CD4-positive, alpha-beta T cell (primary cell): ENCODE measurements around the gene TMEM61. TPM values are rescaled to one million over a fixed set of nuclear protein-coding genes. Genes with fewer than 3 reads are reported as not detected.

ENCODE experiments used
- ATAC-seq: fragments of 200-7000 bp; cut with Tn5 transposase; one replicate; pipeline ENCODE4 v1.10.0; 2022; ENCODE audit warnings: mild to moderate bottlenecking; ENCODE audit not compliant: poor library complexity
- CTCF ChIA-PET: fragments of 350-600 bp; sonication (Branson Sonifier 250); formaldehyde crosslinking; loops from one replicate; lab custom pipeline; 2021; ENCODE audit warnings: antibody characterized with exemption, inconsistent platforms; lab: Charles Lee
- POLR2A ChIA-PET: fragments of 350-600 bp; sonication (Branson Sonifier 250); formaldehyde crosslinking; loops from one replicate; lab custom pipeline; 2021; ENCODE audit warnings: antibody characterized with exemption, inconsistent platforms; lab: Charles Lee
- DNase-seq, 14 experiments: peaks; one replicate each; pipeline ENCODE4 v3.0.0-alpha.2; 2013 to 2020; ENCODE audit warnings: mixed read lengths in 2 of 14
- H3K27ac ChIP-seq, 2 donors: one replicate each; pipeline versions ENCODE4 v1.5.1 to v1.7.0; 2013; ENCODE audit warnings: low read length in 2 of 2, low read depth in 1 of 2, mild to moderate bottlenecking in 1 of 2
- H3K27me3 ChIP-seq, 2 experiments: 1 replicate in 1 of 2; 2 replicates in 1 of 2; pipeline versions ENCODE4 v1.6.1 to v1.7.0; 2013; ENCODE audit warnings: low read length in 2 of 2, control low read depth in 1 of 2, mild to moderate bottlenecking in 1 of 2, moderate library complexity in 1 of 2; ENCODE audit not compliant: insufficient read depth in 2 of 2, control insufficient read depth in 1 of 2
- H3K36me3 ChIP-seq: one replicate; pipeline ENCODE4 v1.6.1; 2013; ENCODE audit warnings: low read length, control low read depth; ENCODE audit not compliant: insufficient read depth
- H3K4me1 ChIP-seq: one replicate; pipeline ENCODE4 v1.6.1; 2013; ENCODE audit warnings: low read length, control low read depth; ENCODE audit not compliant: insufficient read depth
- H3K4me3 ChIP-seq: one replicate; pipeline ENCODE4 v1.5.1; 2013; ENCODE audit warnings: mild to moderate bottlenecking, low read length, moderate library complexity
- H3K9me3 ChIP-seq, 2 experiments: 1 replicate in 1 of 2; 2 replicates in 1 of 2; pipeline versions ENCODE4 v1.6.1 to v1.7.0; 2013; ENCODE audit warnings: low read length in 2 of 2, mild to moderate bottlenecking in 2 of 2, control low read depth in 1 of 2, moderate library complexity in 1 of 2; ENCODE audit not compliant: control insufficient read depth in 1 of 2, insufficient read depth in 1 of 2
- H3K27ac Mint-ChIP-seq: one replicate; pipeline ENCODE4 v1.8.0; 2020; ENCODE audit warnings: mixed read lengths
- H3K27me3 Mint-ChIP-seq: one replicate; pipeline ENCODE4 v1.8.0; 2021; ENCODE audit warnings: mixed read lengths
- H3K36me3 Mint-ChIP-seq: one replicate; pipeline ENCODE4 v1.8.0; 2021; ENCODE audit warnings: low read depth, mixed read lengths
- H3K4me1 Mint-ChIP-seq: one replicate; pipeline ENCODE4 v1.8.0; 2021; ENCODE audit warnings: low read depth, mixed read lengths
- H3K4me3 Mint-ChIP-seq: one replicate; pipeline ENCODE4 v1.8.0; 2020; ENCODE audit warnings: mild to moderate bottlenecking, mixed read lengths
- H3K9me3 Mint-ChIP-seq: one replicate; pipeline ENCODE4 v1.8.0; 2020; ENCODE audit warnings: mixed read lengths
- CTCF ChIP-seq: fragments of 200-600 bp; IDR thresholded peaks from one replicate; pipeline ENCODE4 v1.8.0; 2022; ENCODE audit warnings: antibody characterized with exemption, mild to moderate bottlenecking
- intact Hi-C, 2 experiments: fragments of 100-400 bp; cut with DNase I in 1 of 2; cut with micrococcal nuclease in 1 of 2; formaldehyde crosslinking; loops; one replicate each; pipeline versions ENCODE4 v1.15.1 to v1.9.0; 2023 to 2025; cut with DNase I, micrococcal nuclease
- total RNA-seq, 174 experiments: library from RNA in 2 of 174; stranded (reverse) in 2 of 174; gene quantifications; one replicate each; pipeline ENCODE4 v1.2.3 and lab custom pipeline; 2021 to 2026

TMEM61 gene
- total RNA-seq, 2 experiments from 2014 or later: not detected

DNA sequence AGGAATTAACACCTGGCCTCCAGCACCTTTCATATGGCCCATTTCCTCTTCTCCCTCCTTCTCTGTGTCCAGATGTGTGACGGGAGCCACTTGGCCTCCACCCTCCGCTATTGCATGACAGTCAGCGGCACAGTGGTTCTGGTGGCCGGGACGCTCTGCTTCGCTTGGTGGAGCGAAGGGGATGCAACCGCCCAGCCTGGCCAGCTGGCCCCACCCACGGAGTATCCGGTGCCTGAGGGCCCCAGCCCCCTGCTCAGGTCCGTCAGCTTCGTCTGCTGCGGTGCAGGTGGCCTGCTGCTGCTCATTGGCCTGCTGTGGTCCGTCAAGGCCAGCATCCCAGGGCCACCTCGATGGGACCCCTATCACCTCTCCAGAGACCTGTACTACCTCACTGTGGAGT is 5.6 kb downstream of the TMEM61 start:
- no peak overlapping the region for H3K27ac ChIP-seq
- no peaks in the 10 kb centered on the region for H3K4me1 ChIP-seq
- ChIA-PET POLR2A (no interaction called here), CTCF (no interaction called here)
- Mint-ChIP-seq H3K27me3 (peaks cover 25% of the 10 kb centered on the region), H3K9me3 (no peaks in the 10 kb centered on the region), H3K36me3 (no peaks in the 10 kb centered on the region), H3K4me3 (no peak overlapping the region), H3K4me1 (no peaks in the 10 kb centered on the region), H3K27ac (no peak overlapping the region)
- no peak for TF ChIP-seq CTCF
- no peak for ATAC-seq
- H3K36me3 ChIP-seq: no peaks in the 10 kb centered on the region
- no peaks in the 10 kb centered on the region for H3K9me3 ChIP-seq
- no peak for DNase-seq
- intact Hi-C loops: no loop called here
- no peak overlapping the region for H3K4me3 ChIP-seq
- H3K27me3 ChIP-seq: peaks cover 11 to 12% of the 10 kb centered on the region in 2 experiments

DNA sequence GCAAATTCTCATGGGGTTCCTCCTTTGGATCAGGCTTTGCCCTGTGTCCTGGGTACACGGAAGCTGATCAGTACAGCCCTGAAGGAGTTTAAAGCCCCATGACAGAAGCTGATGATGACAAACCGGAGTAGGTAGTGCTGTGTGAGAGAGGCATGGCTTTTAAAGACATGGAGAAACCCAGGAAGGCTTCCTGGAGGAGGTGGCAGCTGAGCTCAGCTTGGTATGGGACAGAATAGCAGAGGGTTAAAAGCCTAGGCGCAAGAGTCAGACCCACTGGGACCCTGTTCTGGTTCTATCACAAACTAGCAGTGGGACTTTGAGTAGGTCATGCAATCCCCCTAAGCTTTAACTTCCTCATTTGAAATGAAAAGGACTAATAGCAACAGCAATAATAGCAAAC is 6.1 kb downstream of the TMEM61 start:
- H3K4me3 Mint-ChIP-seq: no peak overlapping the region
- Histone ChIP-seq H3K27ac (no peak overlapping the region), H3K36me3 (no peaks in the 10 kb centered on the region), H3K27me3 (peaks cover 7 to 8% of the 10 kb centered on the region in 2 experiments), H3K4me1 (no peaks in the 10 kb centered on the region), H3K9me3 (no peaks in the 10 kb centered on the region), H3K4me3 (no peak overlapping the region)
- DNase-seq (no peak), ATAC-seq (no peak)
- H3K27me3 Mint-ChIP-seq: peaks cover 20% of the 10 kb centered on the region
- ChIA-PET CTCF (no interaction called here), POLR2A (no interaction called here)
- no peak for TF ChIP-seq CTCF
- intact Hi-C loops: no loop called here
- no peaks in the 10 kb centered on the region for H3K36me3 Mint-ChIP-seq
- H3K9me3 Mint-ChIP-seq: no peaks in the 10 kb centered on the region
- H3K27ac Mint-ChIP-seq: no peak overlapping the region
- H3K4me1 Mint-ChIP-seq: no peaks in the 10 kb centered on the region

DNA sequence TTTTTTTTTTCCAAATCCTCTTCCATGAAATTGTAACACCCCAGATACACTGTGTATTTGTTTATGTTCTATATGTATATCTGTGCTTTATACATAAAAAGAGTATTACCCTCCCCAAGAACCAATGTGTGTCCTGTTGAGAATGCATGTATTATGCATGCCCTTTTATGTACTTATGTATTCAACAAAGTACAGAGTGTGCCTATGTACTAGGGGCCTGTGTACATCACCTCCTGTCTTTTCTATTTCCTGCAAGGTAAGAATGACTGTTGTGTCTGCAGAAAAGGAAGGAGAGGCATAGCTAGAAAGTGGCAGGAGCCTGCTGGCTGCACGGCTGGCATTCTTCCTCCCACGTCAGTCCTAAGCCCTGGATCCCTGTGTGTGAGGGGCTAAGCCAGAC is 7.0 kb downstream of the TMEM61 start:
- no peak for TF ChIP-seq CTCF

More for the DNA sequence above, 7.0 kb downstream of the TMEM61 start:
- DNase-seq (no peak), ATAC-seq (no peak)
- H3K27me3 Mint-ChIP-seq: peaks cover 11% of the 10 kb centered on the region
- POLR2A ChIA-PET: no interaction called here
- Histone ChIP-seq H3K36me3 (no peaks in the 10 kb centered on the region), H3K27me3 (peaks cover under 1 to 2% of the 10 kb centered on the region in 2 experiments), H3K27ac (no peak overlapping the region), H3K4me1 (no peaks in the 10 kb centered on the region), H3K9me3 (no peaks in the 10 kb centered on the region), H3K4me3 (no peak overlapping the region)
- no peaks in the 10 kb centered on the region for H3K9me3 Mint-ChIP-seq
- intact Hi-C loops: no loop called here
- no peaks in the 10 kb centered on the region for H3K36me3 Mint-ChIP-seq
- CTCF ChIA-PET: no interaction called here
- H3K4me3 Mint-ChIP-seq: no peak overlapping the region
- no peak overlapping the region for H3K27ac Mint-ChIP-seq
- H3K4me1 Mint-ChIP-seq: no peaks in the 10 kb centered on the region
